HG02970 (cell line): ENCODE results near the gene FCHO1.

Experiments used
- ATAC-seq: cut with Tn5 transposase; IDR thresholded peaks from one replicate; pipeline ENCODE4 v1.9.1; 2021; ENCODE audit warnings: mild to moderate bottlenecking, moderate library complexity, moderate number of reproducible peaks; ENCODE audit not compliant: unreplicated experiment, low FRiP score

FCHO1 gene

DNA sequence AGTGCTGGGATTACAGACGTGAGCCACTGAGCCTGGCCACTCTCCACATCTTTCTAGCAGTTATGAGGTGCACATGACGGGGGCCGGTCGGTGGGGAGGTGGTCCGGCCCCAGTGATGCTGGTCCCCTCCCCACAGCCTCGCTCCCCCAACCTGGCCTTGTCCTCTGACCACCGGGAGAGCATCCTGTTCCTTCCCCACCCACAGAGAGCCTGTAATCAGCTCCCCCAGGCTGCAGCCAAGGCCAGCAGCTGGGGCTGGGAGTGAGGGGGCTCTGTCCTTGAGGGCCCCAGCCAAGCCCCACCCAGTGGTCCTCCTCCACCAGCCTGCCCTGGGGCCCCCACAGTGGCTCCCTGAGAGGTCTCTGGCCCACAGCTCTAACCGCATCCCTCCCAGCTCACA, 73.1 kb downstream of the FCHO1 start:
- no peak for ATAC-seq

DNA sequence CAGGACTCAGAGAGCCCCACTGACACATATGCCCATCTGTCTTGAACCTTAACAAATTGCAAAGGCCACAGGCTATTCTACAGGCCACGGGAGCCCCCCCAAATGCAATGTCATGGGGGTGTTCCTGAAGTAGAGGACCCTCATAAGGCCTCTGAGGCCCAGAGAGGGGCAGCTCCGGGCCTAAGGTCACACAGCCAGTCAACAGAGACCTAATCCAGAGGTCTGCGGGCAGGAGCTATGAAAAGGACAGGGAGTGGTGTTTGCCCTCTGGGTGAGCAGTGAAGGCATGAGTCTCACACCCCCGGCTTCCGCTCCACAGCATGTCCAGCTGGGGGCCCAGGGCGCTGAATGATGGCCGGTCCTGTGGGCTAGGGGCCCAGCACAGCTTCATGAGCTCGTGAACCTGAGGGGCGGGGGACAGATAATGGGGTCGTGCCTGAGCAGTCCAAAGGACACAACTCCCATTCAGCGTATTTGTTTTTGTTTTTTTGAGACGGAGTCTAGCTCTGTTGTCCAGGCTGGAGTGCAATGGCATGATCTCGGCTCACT, 75.3 kb downstream of the FCHO1 start:
- ATAC-seq = no peak

DNA sequence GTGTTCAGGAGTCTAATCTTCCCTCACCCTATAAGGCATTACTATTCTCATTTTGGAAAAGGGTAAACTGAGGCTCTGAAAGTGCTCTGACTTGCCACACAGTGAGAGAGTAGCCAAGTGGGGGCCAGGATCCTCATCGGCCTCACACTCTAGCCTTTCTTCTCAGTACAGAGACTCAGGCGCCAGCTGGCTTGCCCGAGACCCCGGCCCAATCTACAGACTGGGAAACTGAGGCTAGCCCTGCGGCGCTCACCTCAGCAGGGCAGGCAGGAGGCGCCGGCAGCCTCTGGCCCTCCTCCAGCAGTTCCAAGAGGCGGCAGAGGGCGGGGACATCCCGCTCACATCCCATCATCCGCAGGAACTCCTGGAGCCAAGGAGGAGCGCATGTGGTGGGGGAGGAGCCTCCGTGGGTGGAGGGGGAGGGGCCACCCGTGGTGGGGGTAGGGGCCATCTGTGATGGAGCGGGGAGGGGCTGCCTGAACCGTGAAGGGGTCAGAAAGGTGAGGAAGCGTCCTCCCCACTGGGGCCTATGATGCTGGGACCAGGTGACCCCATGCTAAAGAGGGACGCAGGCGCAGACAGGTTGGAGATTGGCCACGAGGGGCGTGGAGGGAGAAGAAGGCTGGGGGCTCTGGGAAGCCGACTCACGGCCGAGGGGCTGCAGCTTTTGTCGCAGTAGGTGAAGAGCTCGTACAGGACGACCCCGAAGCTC, 78.7 kb downstream of the FCHO1 start:
- no peak for ATAC-seq

DNA sequence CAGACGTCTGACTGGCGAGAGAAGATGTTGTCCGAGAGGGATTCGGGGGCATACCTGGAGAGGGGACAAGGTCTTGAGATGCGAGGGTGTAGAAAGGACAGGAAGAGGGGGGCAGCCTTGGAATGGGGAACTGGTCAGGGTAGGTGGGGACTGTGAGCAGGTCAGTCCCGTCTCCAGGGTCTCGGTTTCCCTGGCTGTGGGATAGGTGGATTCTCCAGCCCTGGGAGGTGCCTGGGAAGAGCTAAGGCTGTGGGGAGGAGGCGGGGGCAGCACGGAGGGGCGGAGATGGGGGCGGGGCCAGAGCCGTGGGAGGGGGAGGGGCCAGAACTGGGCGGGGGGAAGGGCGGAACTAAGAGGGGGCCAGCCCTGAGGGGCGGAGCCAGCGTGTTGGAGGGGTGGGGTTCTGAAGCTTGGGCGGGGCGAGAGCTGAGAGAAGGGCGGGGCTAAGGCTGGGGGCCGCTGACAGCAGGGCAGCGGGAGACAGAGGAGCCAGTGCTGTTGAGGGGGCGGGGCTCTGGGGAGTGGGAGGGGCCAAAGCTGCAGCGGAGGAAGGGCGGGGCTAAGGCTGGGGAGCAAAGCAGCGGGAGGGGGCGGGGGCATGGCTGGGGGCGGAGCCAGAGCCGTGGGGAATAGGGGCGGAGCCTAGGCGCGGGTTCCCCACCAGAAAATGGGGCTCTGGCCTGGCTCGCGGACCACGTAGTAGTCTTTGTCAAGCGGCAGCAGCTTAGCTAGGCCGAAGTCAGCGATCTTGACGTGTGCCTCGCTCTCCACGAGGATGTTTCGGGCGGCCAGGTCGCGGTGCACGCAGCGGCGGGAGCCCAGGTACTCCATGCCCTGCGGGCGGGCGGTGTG, 79.5 kb downstream of the FCHO1 start:
- ATAC-seq = no peak

DNA sequence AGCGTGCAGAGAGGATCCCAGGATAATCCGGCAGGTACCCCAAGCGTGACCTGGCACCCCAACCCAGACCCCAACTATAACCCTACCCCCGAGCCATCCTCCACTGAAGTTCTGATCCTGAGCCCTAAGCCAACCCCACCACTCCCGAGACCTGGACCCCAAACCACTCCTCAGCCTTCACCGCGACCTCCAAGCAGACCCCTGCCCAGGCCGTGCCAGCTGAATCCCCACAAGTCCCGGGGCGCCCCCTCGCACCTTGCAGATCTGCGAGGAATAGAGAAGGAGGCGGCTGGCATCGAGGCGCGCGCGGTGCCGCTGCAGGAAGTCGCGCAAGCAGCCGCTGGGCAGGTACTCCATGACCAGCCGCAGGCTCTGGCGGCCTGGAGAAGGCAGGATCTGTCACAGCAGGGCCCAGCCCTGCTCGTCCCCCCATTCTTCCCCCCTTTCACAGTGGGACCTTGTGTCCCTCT, 80.2 kb downstream of the FCHO1 start:
- no peak for ATAC-seq

DNA sequence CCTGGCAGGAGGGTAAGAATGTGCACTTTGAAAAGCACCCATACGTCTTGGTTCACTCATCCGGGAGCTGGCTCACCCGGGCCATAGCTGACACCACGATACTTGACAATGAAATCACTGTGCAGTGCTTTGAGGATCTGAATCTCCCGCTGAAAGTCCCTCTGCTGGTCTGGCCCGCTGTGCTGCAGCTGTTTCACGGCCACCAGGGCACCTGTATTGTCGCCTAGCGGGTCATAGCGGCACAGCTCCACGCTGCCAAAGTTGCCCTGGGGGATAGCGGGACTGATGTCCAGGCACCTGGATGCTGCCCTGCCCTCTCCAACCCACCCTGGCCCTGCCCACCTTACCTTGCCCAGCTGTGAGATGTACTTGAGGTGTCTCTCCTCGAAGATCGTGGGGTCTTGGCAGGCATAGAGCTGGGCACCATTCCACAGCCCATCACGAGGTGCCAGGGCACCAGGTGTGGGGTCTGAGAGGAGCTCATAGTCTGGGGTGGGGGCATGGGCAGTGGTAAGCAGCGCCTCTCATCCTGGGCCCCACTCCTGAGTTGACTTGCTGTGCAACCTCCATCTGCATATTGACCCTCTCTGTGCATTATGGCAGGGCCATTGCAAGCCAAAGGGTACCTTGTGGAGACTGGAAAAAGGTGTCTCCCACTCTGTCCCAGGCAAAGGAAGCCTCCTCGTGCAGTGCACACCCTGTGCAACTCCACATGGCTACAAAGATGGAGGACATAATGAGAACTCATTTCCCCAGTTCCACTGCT, 81.3 kb downstream of the FCHO1 start:
- no peak for ATAC-seq

DNA sequence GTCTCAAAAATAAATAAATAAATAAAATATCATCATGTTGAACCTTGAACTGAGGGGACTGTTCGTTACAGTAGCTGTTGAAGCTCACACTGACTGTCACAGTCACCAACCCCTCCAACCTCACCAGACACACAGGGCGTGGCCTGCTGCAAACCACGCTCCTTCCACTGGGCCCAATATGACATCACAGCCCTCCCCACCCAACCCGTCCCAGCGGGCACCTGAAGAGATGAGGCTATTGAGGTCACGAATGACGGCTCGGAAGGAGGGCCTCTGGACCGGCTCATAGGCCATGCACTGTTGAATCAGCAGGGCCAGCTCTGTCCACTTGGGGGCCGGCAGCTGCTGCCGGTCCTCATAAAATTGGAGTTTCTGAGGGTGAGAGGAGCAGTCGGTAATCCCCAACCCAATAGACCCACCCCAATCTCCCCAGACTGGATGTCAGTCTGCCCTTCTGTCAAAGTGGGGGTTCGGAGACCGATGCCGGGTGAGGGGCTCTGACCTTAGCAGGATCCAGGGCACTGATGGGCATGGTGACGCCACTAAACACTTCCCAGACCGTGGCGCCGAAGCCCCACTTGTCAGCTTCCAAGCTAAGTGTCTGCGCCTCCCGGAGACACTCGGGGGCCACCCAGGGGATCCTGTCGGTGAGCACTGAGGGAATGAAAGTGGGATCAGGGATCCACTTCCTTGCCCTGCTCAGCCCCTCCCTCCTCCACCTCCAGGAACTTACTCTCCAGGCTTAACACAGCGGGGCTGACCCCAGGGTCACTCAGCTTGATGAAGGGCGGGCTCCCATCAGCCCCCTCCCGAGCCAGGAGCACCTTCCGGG, 83.3 kb downstream of the FCHO1 start:
- ATAC-seq = no peak

DNA sequence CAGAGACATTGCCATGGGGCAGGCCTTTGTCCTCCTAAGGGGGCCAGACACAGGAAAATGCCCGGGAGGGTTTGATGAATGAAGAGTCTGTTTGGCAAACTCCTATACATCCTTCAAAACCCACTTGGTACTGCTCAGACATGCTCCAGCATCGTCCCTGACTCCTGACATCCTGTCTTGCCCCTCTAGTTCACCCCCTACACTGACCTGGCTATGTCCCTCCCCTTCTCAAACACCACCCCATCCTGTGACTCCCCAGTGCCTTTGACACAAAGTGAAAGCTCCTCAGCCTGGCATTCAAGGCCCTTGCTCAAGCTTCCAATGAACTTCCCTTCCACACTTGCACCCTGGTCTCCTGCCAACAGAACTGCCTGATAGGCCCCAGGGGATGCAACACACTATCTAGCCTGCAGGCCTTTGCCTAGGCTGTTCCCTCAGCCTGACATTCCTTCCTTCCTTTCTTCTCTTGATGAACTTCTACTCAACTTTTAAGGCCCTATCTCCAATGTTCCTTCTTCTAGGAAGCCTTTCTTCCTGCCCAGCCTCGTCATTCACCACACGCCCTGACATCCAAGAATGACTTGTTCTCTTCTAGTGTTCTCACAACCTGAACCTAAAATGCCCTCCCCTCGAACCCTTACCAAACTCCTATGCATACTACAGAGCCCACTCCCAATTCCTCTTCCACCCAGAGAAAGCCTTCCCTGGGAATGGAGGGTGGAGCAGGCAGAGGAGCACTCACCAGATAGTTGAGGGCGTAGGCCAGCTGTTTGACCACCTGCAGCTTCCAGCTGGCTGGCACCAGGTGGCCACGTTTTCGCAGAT, 84.1 kb downstream of the FCHO1 start:
- no peak for ATAC-seq

DNA sequence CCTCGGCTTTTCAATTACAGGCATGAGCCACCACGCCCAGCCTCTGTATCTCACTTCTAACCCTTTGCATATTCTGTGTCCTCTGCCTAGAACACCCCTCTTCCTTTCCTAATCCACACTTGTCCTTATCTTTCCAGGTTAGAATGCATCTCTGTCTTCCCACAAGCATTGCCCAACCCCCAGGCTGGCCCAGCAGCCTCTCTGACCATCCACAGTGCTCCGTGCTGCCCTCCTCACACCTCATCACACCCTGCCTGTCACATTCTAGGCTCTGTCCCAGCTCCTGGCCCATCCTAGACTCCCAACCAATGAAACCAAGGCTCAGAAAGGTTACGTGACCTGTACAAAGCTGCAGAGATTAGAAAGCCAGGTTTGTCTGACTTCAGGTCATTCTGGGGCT, 85.3 kb downstream of the FCHO1 start:
- ATAC-seq = no peak

DNA sequence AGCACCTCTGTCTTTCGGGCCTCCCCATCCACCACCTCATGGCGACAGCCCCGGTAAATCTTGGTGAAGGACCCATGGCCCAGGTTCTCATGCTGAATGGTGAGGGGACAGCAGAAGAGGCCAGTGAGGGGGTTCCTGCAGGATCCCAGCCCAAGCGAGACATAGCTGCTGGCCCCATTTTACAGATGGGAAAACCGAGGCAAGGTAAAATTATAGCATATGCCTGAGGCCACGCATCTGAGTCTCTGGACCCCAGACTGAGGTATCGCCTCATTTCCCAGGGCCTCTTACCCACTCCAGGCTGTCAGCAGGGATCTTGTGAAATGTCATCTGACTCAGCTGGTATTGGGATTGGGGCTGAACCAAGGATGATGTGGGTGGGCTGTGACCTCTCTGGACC, 86.7 kb downstream of the FCHO1 start:
- no peak for ATAC-seq
